Gastrocnemius medialis (tissue), 4 donors: Measurements from ENCODE around the gene ELMO1. TPM values are rescaled to one million over a fixed set of nuclear protein-coding genes. Genes with fewer than 3 reads are reported as not detected.
A peak's percentile ranks its signal among the peaks of the same experiment; 100 is the strongest.

Source experiments
- ATAC-seq, 2 donors: fragments of 150-250 bp; one replicate each; pipeline ENCODE4 v1.9.1; 2016
- DNase-seq, 2 donors: peaks; one replicate each; pipeline ENCODE4 v3.0.0-alpha.2; 2019
- H3K27ac ChIP-seq, 4 donors: fragments of 200-600 bp; sonication (generic); 1 replicate in 1 of 4; 2 replicates in 3 of 4; pipeline ENCODE4 v1.5.1; 2016 to 2018; ENCODE audit warnings: mild to moderate bottlenecking in 2 of 4, moderate library complexity in 1 of 4
- H3K27me3 ChIP-seq, 3 donors: fragments of 200-600 bp; sonication (generic) in 2 of 3; 1 replicate in 1 of 3; 2 replicates in 2 of 3; pipeline versions ENCODE4 v1.5.1 to v1.6.0; 2016 to 2019; ENCODE audit warnings: mild to moderate bottlenecking in 1 of 3, moderate library complexity in 1 of 3
- H3K36me3 ChIP-seq, 2 donors: fragments of 200-600 bp; sonication (generic) in 1 of 2; one replicate each; pipeline ENCODE4 v1.5.1; 2017 to 2018
- H3K4me1 ChIP-seq, 2 donors: fragments of 200-600 bp; sonication (generic) in 1 of 2; one replicate each; pipeline ENCODE4 v1.5.1; 2016 to 2017; ENCODE audit warnings: mild to moderate bottlenecking in 2 of 2
- H3K4me3 ChIP-seq, 4 donors: fragments of 200-600 bp; sonication (generic) in 3 of 4; 1 replicate in 1 of 4; 2 replicates in 3 of 4; pipeline ENCODE4 v1.5.1; 2016 to 2019; ENCODE audit warnings: mild to moderate bottlenecking in 2 of 4
- H3K9me3 ChIP-seq, 3 donors: fragments of 200-600 bp; sonication (generic) in 2 of 3; 1 replicate in 1 of 3; 2 replicates in 2 of 3; pipeline ENCODE4 v1.5.1; 2016 to 2019
- POLR2A ChIP-seq, 2 donors: fragments of 450-650 bp; IDR thresholded peaks; one replicate each; pipeline ENCODE4 v1.6.1; 2017; ENCODE audit warnings: antibody characterized with exemption in 2 of 2, mild to moderate bottlenecking in 2 of 2, moderate library complexity in 2 of 2
- in situ Hi-C, 4 donors: fragments of 200-750 bp; cut with MboI; loops; one replicate each; pipeline versions ENCODE4 v1.15.0 to v1.8.0; 2017; ENCODE audit warnings: low sequenced_read_pairs in 4 of 4
- intact Hi-C: fragments of 100-400 bp; cut with DNase I; formaldehyde crosslinking; loops from one replicate; pipeline ENCODE4 v1.15.1; 2023; ENCODE audit warnings: low total_unique reads
- total RNA-seq, 4 donors: library from RNA; depleted of rRNA; stranded (reverse); fragments of >200 nt; gene quantifications; one replicate each; pipeline versions ENCODE4 v1.1.0 to v1.2.3, GENCODE V29; 2016
- TF ChIP-seq, protein P1 (sequence below), 5 experiments: fragments of 450-650 bp in 3 of 5; fragments of 200-600 bp in 2 of 5; sonication (generic) in 2 of 5; IDR thresholded peaks in 4 of 5; conservative IDR thresholded peaks in 1 of 5; 1 replicate in 4 of 5; 2 replicates in 1 of 5; pipeline ENCODE4 v1.5.1; 2016 to 2019; ENCODE audit warnings: antibody characterized with exemption in 5 of 5, mild to moderate bottlenecking in 3 of 5, moderate library complexity in 3 of 5

Gene ELMO1
- total RNA-seq, 4 donors from 2014 or later = 8.4 to 18.9 (median 14.6) TPM

DNA sequence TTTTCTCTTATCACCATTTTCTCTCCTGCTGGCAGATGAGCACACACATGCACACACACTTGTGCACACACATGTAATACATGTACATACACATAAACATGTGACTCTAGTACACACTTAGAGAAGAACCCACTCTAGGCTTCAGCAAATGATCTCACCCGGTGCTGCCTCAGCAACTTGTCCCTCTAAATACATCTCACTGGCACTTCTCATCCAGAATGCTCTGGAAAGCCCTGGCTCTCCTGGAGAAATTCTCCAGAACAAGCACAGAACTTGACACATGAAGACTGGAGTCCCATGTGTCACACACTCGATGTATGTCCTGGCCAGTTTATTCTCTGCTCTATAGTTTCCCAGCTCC, 254.9 kb downstream of the ELMO1 start:
- Histone ChIP-seq H3K36me3 (no peaks in the 10 kb centered on the region), H3K27me3 (no peaks in the 10 kb centered on the region), H3K27ac (no peak overlapping the region), H3K4me3 (no peak overlapping the region), H3K4me1 (peaks cover 11 to 16% of the 10 kb centered on the region in 2 donors), H3K9me3 (no peaks in the 10 kb centered on the region)
- intact Hi-C loops = no loop called here
- ATAC-seq (no peak), DNase-seq (no peak)
- in situ Hi-C loops = loop anchor here in 2 of 4 donors (25.0 kb wide), 2 partner anchors 506 to 731 kb away; no protein-coding TSS in a partner anchor
- TF ChIP-seq, protein P1, sequence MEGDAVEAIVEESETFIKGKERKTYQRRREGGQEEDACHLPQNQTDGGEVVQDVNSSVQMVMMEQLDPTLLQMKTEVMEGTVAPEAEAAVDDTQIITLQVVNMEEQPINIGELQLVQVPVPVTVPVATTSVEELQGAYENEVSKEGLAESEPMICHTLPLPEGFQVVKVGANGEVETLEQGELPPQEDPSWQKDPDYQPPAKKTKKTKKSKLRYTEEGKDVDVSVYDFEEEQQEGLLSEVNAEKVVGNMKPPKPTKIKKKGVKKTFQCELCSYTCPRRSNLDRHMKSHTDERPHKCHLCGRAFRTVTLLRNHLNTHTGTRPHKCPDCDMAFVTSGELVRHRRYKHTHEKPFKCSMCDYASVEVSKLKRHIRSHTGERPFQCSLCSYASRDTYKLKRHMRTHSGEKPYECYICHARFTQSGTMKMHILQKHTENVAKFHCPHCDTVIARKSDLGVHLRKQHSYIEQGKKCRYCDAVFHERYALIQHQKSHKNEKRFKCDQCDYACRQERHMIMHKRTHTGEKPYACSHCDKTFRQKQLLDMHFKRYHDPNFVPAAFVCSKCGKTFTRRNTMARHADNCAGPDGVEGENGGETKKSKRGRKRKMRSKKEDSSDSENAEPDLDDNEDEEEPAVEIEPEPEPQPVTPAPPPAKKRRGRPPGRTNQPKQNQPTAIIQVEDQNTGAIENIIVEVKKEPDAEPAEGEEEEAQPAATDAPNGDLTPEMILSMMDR (IDR thresholded peaks at IDR 0.05 in 4 of 5, conservative IDR thresholded peaks at IDR 0.05 in 1 of 5) = no peak
- TF ChIP-seq POLR2A (IDR thresholded peaks at IDR 0.05) = no peak

DNA sequence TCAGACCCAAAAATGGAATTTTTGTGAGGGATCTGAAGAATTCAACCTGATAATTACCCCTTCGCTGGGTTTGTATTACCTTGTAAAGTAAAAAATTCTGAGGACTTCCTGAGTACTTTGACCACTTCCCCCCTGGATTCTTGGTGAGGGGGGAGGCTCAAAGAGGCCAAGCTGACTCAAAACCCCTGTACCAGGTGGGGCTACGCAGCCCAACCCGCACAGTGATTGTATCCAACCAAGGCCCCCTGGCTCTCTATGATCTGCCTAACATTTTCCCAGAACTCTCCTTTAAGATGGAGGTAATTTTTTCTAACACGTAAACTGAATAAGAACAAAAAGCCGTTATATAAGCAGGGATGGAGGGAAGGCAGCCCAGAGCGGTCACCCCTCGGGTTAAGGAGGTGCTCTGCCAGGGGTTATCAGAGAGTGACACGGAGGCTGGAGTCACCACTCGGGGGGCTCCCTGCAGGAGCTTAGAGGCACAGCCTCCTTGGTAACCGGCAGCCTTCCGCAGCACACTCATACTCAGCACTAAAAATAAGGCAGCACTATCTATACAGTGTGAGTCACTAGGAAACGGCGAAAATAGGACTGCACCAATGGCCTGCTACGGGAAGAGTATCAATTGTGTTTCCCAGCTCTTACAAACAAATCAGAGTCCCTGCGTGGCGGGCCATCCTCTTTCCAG, 255.4 kb downstream of the ELMO1 start:
- Histone ChIP-seq H3K4me3 (no peak overlapping the region), H3K36me3 (no peaks in the 10 kb centered on the region), H3K27me3 (no peaks in the 10 kb centered on the region), H3K4me1 (peaks cover 5 to 11% of the 10 kb centered on the region in 2 donors), H3K9me3 (no peaks in the 10 kb centered on the region), H3K27ac (no peak overlapping the region)
- ATAC-seq (peak; percentile 58 to 61), DNase-seq (no peak)
- in situ Hi-C loops = loop anchor here in 2 of 4 donors (25.0 kb wide), 2 partner anchors 506 to 731 kb away; no protein-coding TSS in a partner anchor
- TF ChIP-seq, protein P1 (IDR thresholded peaks at IDR 0.05 in 4 of 5, conservative IDR thresholded peaks at IDR 0.05 in 1 of 5) = no peak
- intact Hi-C loops = no loop called here

DNA sequence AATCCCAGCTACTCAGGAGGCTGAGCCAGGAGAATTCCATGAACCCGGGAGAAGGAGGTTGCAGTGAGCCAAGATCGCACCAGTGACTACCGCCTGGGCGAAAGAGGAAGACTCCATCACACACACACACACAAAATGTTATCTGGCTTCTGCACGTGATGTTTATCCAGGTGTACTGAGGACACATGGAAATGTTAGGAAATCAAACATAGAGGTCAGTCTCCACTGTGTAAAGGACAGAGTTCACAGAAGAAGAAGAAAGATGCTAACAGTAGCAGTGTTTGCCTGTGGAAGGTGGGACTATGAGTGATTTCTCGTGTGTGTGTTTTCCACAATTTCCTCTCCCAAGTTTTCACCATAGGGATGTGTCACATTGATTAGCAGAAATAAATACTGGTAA, 256.9 kb downstream of the ELMO1 start:
- TF ChIP-seq, protein P1 (IDR thresholded peaks at IDR 0.05 in 4 of 5, conservative IDR thresholded peaks at IDR 0.05 in 1 of 5) = no peak
- no peak for TF ChIP-seq POLR2A (IDR thresholded peaks at IDR 0.05)
- Histone ChIP-seq H3K36me3 (no peaks in the 10 kb centered on the region), H3K4me3 (no peak overlapping the region), H3K27ac (no peak overlapping the region), H3K27me3 (no peaks in the 10 kb centered on the region), H3K4me1 (peaks cover 2 to 6% of the 10 kb centered on the region in 2 donors), H3K9me3 (no peaks in the 10 kb centered on the region)
- ATAC-seq (no peak), DNase-seq (no peak)
- in situ Hi-C loops (loop anchor here in 2 of 4 donors (25.0 kb wide), 2 partner anchors 504 to 729 kb away; no protein-coding TSS in a partner anchor), intact Hi-C loops (no loop called here)

DNA sequence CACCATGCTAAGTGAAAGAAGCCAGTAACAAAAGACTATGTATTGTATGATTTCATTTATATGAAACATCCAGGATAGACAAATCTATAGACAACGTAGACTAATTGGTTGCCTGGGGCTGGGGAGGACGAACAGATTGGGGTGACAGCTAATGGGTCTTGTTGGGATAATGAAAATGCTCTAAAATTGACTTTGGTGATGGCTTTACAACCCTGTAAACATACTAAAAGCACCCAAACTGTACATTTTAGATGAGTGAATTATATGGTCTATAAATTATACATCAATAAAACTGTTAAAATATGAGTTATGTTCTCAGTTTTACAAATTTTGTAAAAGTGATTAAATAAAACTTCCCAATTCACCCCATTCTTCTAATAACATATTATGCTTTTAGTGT, 261.5 kb downstream of the ELMO1 start:
- DNase-seq (no peak), ATAC-seq (no peak)
- Histone ChIP-seq H3K9me3 (no peaks in the 10 kb centered on the region), H3K4me3 (no peak overlapping the region), H3K4me1 (no peaks in the 10 kb centered on the region), H3K36me3 (no peaks in the 10 kb centered on the region), H3K27ac (no peak overlapping the region), H3K27me3 (no peaks in the 10 kb centered on the region)
- intact Hi-C loops = loop anchor here (10.0 kb wide), 2 partner anchors 702 to 1272 kb away; no protein-coding TSS in a partner anchor
- in situ Hi-C loops = loop anchor here (10.0 to 25.0 kb wide), 4 partner anchors 202 to 725 kb away; no protein-coding TSS in a partner anchor
- TF ChIP-seq, protein P1 (IDR thresholded peaks at IDR 0.05 in 4 of 5, conservative IDR thresholded peaks at IDR 0.05 in 1 of 5) = no peak
- TF ChIP-seq POLR2A (IDR thresholded peaks at IDR 0.05) = no peak
